GM19468 (cell line): ENCODE measurements around the gene LDLRAD4.

Experiments used
- ATAC-seq: cut with Tn5 transposase; IDR thresholded peaks from one replicate; pipeline ENCODE4 v1.9.1; 2021; ENCODE audit warnings: mild to moderate bottlenecking, moderate library complexity, moderate number of reproducible peaks; ENCODE audit not compliant: unreplicated experiment; ENCODE audit errors: extremely low read depth

Gene LDLRAD4

GRCh38 chr18:13218368-13218991 lies at the start of gene LDLRAD4:
Gene LDLRAD4, plus strand, starts transcription at chr18:13218760.
- ATAC-seq: no peak

- no peak for ATAC-seq
These were observed 44.9 kb upstream of the LDLRAD4 start for GRCh38 chr18:13173578-13174145.

- no peak for ATAC-seq
These were observed 43.3 kb upstream of the LDLRAD4 start for GRCh38 chr18:13175266-13175665.

GRCh38 chr18:13175754-13176210 lies 42.8 kb upstream of the LDLRAD4 start:
- ATAC-seq: no peak

GRCh38 chr18:13176847-13177246 lies 41.7 kb upstream of the LDLRAD4 start:
- ATAC-seq: no peak

- no peak for ATAC-seq
These were observed 40.4 kb upstream of the LDLRAD4 start for GRCh38 chr18:13178197-13178596.

GRCh38 chr18:13178976-13179375 lies 39.6 kb upstream of the LDLRAD4 start:
- no peak for ATAC-seq

GRCh38 chr18:13179566-13180113 lies 38.9 kb upstream of the LDLRAD4 start:
- no peak for ATAC-seq

- no peak for ATAC-seq
These were observed 37.8 kb upstream of the LDLRAD4 start for GRCh38 chr18:13180614-13181375.

GRCh38 chr18:13181765-13182164 lies 36.8 kb upstream of the LDLRAD4 start:
- ATAC-seq: no peak

- no peak for ATAC-seq
These were observed 35.2 kb upstream of the LDLRAD4 start for GRCh38 chr18:13183359-13183758.

GRCh38 chr18:13183790-13184189 lies 34.8 kb upstream of the LDLRAD4 start:
- no peak for ATAC-seq

- ATAC-seq: no peak
These were observed 34.2 kb upstream of the LDLRAD4 start for GRCh38 chr18:13184396-13184795.

GRCh38 chr18:13185675-13186198 lies 32.8 kb upstream of the LDLRAD4 start:
- no peak for ATAC-seq

GRCh38 chr18:13186687-13187086 lies 31.9 kb upstream of the LDLRAD4 start:
- no peak for ATAC-seq

- ATAC-seq: no peak
These were observed 31.1 kb upstream of the LDLRAD4 start for GRCh38 chr18:13187498-13187897.

GRCh38 chr18:13191031-13191430 lies 27.5 kb upstream of the LDLRAD4 start:
- ATAC-seq: no peak

- no peak for ATAC-seq
These were observed 26.8 kb upstream of the LDLRAD4 start for GRCh38 chr18:13191779-13192178.

- ATAC-seq: no peak
These were observed 25.6 kb upstream of the LDLRAD4 start for GRCh38 chr18:13192970-13193369.

GRCh38 chr18:13194239-13194638 lies 24.3 kb upstream of the LDLRAD4 start:
- ATAC-seq: no peak

GRCh38 chr18:13198701-13199100 lies 19.9 kb upstream of the LDLRAD4 start:
- no peak for ATAC-seq
